Neural cell (in vitro differentiated cells): ENCODE measurements around the gene SLFNL1. TPM values are rescaled to one million over a fixed set of nuclear protein-coding genes. Genes with fewer than 3 reads are reported as not detected.

ENCODE experiments used
- H2AFZ ChIP-seq: fragments of 200-600, 300-800 bp; sonication (generic), shearing (Covaris generic); 2 replicates; pipeline ENCODE4 v1.6.0; 2014; ENCODE audit warnings: low read depth, mild to moderate bottlenecking, antibody characterized with exemption, low read length, moderate library complexity
- H3F3A ChIP-seq: fragments of 200-600 bp; shearing (Covaris generic); 2 replicates; pipeline ENCODE4 v1.6.1; 2016; ENCODE audit warnings: mild to moderate bottlenecking, moderate library complexity, mixed read lengths, antibody characterized with exemption, low read length; ENCODE audit not compliant: insufficient read depth, poor library complexity, severe bottlenecking
- H3K27ac ChIP-seq: fragments of 200-600, 300-800 bp; sonication (generic), shearing (Covaris generic); 2 replicates; pipeline ENCODE4 v1.5.1; 2014; ENCODE audit warnings: mild to moderate bottlenecking, low read length, moderate library complexity
- H3K27me3 ChIP-seq: fragments of 300-800, 200-600 bp; sonication (generic), shearing (Covaris generic); 2 replicates; pipeline ENCODE4 v1.6.0; 2014; ENCODE audit warnings: mild to moderate bottlenecking, low read depth, low read length, moderate library complexity; ENCODE audit not compliant: insufficient read depth
- H3K36me3 ChIP-seq: fragments of 300-800, 200-600 bp; sonication (generic), shearing (Covaris generic); 2 replicates; pipeline ENCODE4 v1.5.1; 2014; ENCODE audit warnings: mild to moderate bottlenecking, antibody characterized with exemption, low read length, moderate library complexity; ENCODE audit not compliant: insufficient read depth
- H3K4me2 ChIP-seq: fragments of 300-800, 200-600 bp; sonication (generic), shearing (Covaris generic); 2 replicates; pipeline ENCODE4 v1.6.0; 2014; ENCODE audit warnings: mild to moderate bottlenecking, low read length
- H3K4me3 ChIP-seq: fragments of 300-800, 200-600 bp; sonication (generic), shearing (Covaris generic); 2 replicates; pipeline ENCODE4 v1.5.1; 2014; ENCODE audit warnings: mild to moderate bottlenecking, low read length, moderate library complexity
- H3K79me2 ChIP-seq: fragments of 200-600 bp; shearing (Covaris generic); replicated peaks from 2 replicates; pipeline ENCODE4 v1.6.0; 2014; ENCODE audit warnings: mild to moderate bottlenecking, low read length, moderate library complexity; ENCODE audit not compliant: insufficient read depth
- H3K9ac ChIP-seq: fragments of 300-800, 200-600 bp; sonication (generic), shearing (Covaris generic); 2 replicates; pipeline ENCODE4 v1.6.1; 2016; ENCODE audit warnings: mild to moderate bottlenecking, low read length, mixed read lengths
- H3K9me2 ChIP-seq: fragments of 200-600 bp; shearing (Covaris generic); 2 replicates; pipeline ENCODE4 v1.6.1; 2016; ENCODE audit warnings: mild to moderate bottlenecking, low read length, mixed read lengths; ENCODE audit not compliant: insufficient read depth
- H3K9me3 ChIP-seq: fragments of 200-600, 300-800 bp; sonication (generic), shearing (Covaris generic); 2 replicates; pipeline ENCODE4 v1.6.1; 2016; ENCODE audit warnings: mild to moderate bottlenecking, mixed run types, low read length, moderate library complexity, mixed read lengths
- H4K20me1 ChIP-seq: fragments of 200-600 bp; shearing (Covaris generic); 2 replicates; pipeline ENCODE4 v1.6.1; 2016; ENCODE audit warnings: mild to moderate bottlenecking, mixed run types; ENCODE audit not compliant: insufficient read depth
- CTCF ChIP-seq: fragments of 450-650 bp; IDR thresholded peaks from 2 replicates; pipeline ENCODE4 v1.5.1; 2014; ENCODE audit warnings: antibody characterized with exemption, mild to moderate bottlenecking, moderate library complexity; ENCODE audit not compliant: poor library complexity, severe bottlenecking
- EP300 ChIP-seq: fragments of 450-650 bp; conservative IDR thresholded peaks from 2 replicates; pipeline ENCODE4 v1.6.1; 2014; ENCODE audit warnings: antibody characterized with exemption, mild to moderate bottlenecking, moderate library complexity; ENCODE audit not compliant: poor library complexity, severe bottlenecking
- EZH2 ChIP-seq: fragments of 200-600, 300-800 bp; shearing (Covaris generic), sonication (generic); IDR thresholded peaks from 2 replicates; pipeline ENCODE4 v1.6.1; 2014; ENCODE audit warnings: antibody characterized with exemption, low read length, borderline replicate concordance, mild to moderate bottlenecking; ENCODE audit not compliant: insufficient read depth, poor library complexity, severe bottlenecking
- MXI1 ChIP-seq: fragments of 450-650 bp; conservative IDR thresholded peaks from 2 replicates; pipeline ENCODE4 v1.6.1; 2014; ENCODE audit warnings: antibody characterized with exemption, mild to moderate bottlenecking; ENCODE audit not compliant: poor library complexity, severe bottlenecking
- POLR2AphosphoS5 ChIP-seq: IDR thresholded peaks from 2 replicates; pipeline ENCODE4 v1.6.1; 2012
- RAD21 ChIP-seq: fragments of 450-650 bp; conservative IDR thresholded peaks from 2 replicates; pipeline ENCODE4 v1.6.1; 2014; ENCODE audit warnings: antibody characterized with exemption, mild to moderate bottlenecking, moderate library complexity
- SMC3 ChIP-seq: fragments of 450-650 bp; conservative IDR thresholded peaks from 2 replicates; pipeline ENCODE4 v1.6.1; 2014; ENCODE audit warnings: antibody characterized with exemption, mild to moderate bottlenecking, moderate library complexity; ENCODE audit not compliant: poor library complexity
- TAF1 ChIP-seq: IDR thresholded peaks from 2 replicates; pipeline ENCODE4 v1.6.1; 2012; ENCODE audit warnings: low read depth
- polyA plus RNA-seq: library from polyadenylated mRNA; depleted of rRNA; stranded (reverse); fragments of >200 nt; gene quantifications from 2 replicates; pipeline ENCODE4 v1.2.3, GENCODE V29; 2014
- TF ChIP-seq, protein P1 (sequence below): IDR thresholded peaks from 2 replicates; pipeline ENCODE4 v1.6.1; 2012; ENCODE audit warnings: borderline replicate concordance

The SLFNL1 gene
- polyA plus RNA-seq, 1 donor from 2014 or later = 0.26 TPM

DNA sequence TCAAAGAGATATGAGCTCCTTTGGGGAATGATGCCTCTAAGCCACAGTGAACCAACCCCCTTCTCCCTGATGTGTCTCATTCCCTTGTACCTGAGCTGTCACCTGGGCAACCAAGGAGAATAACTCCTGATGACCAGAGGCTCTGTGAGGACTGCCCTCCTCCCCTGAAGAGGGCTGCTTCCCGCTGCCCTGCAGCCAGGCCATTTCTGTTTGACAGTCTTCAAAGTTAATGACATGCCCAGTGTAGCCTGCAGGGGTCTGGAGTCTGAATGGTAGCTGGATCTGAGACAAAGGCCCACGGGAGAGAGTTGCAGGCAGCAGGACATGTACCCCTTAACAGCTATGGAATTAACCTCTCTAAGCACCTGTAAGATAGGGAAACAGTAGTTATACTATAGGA lies 3.4 kb upstream of the SLFNL1 start:
- Histone ChIP-seq H3K36me3 (peaks cover 6% of the 10 kb centered on the region), H3K4me3 (no peak overlapping the region), H3K79me2 (no peaks in the 10 kb centered on the region), H3K27ac (no peak overlapping the region), H3K9me2 (no peaks in the 10 kb centered on the region), H3F3A (no peaks in the 10 kb centered on the region), H4K20me1 (no peaks in the 10 kb centered on the region), H3K4me2 (no peak overlapping the region), H3K9ac (no peak overlapping the region), H2AFZ (no peak overlapping the region), H3K27me3 (no peaks in the 10 kb centered on the region), H3K9me3 (no peaks in the 10 kb centered on the region)
- TF ChIP-seq MXI1 (no peak), EP300 (no peak), POLR2AphosphoS5 (no peak)

DNA sequence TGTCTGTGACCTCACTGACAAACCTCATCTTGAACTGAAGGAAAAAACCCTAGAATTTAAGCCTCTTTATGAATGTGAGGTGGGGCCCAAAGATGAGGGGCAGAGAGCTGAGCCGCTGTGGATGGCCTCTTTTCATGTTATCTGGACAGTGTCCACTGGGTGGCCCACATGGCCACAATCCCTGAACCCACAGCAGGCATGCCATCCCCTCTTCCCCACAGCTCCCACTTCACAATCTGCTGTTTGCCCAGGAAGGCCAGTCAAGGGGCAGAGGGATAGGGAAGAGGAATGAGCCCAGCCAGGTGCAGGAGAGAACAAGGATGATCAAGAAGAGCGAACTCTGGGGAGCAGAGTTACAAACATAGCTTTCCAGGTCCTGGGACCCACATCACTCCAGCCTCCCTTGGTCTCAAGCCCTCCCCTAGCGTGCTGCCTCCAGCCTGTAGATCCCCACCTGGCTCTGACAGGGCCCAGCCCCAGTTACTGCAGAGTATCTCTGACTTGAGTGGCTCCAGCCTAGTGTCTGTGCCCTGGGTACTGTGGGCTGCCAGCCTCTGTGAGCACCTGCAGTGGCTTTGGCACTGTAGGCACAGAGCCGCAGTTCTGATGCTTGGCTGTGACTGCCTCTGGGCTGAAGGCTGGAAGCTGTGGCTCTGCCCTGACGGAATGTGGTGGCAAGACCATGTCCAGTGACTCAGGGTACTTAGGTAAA lies 1.9 kb upstream of the SLFNL1 start:
- Histone ChIP-seq H3K9ac (no peak overlapping the region), H3K36me3 (peaks cover 6% of the 10 kb centered on the region), H3K9me3 (no peaks in the 10 kb centered on the region), H3K27ac (no peak overlapping the region), H3F3A (no peaks in the 10 kb centered on the region), H3K4me2 (no peak overlapping the region), H4K20me1 (no peaks in the 10 kb centered on the region), H3K9me2 (no peaks in the 10 kb centered on the region), H3K4me3 (no peak overlapping the region), H3K79me2 (no peaks in the 10 kb centered on the region), H3K27me3 (no peaks in the 10 kb centered on the region), H2AFZ (no peak overlapping the region)
- TF ChIP-seq RAD21 = no peak
- TF ChIP-seq EZH2 = no peak
- no peak for TF ChIP-seq MXI1
- no peak for TF ChIP-seq EP300
- TF ChIP-seq, protein P1, sequence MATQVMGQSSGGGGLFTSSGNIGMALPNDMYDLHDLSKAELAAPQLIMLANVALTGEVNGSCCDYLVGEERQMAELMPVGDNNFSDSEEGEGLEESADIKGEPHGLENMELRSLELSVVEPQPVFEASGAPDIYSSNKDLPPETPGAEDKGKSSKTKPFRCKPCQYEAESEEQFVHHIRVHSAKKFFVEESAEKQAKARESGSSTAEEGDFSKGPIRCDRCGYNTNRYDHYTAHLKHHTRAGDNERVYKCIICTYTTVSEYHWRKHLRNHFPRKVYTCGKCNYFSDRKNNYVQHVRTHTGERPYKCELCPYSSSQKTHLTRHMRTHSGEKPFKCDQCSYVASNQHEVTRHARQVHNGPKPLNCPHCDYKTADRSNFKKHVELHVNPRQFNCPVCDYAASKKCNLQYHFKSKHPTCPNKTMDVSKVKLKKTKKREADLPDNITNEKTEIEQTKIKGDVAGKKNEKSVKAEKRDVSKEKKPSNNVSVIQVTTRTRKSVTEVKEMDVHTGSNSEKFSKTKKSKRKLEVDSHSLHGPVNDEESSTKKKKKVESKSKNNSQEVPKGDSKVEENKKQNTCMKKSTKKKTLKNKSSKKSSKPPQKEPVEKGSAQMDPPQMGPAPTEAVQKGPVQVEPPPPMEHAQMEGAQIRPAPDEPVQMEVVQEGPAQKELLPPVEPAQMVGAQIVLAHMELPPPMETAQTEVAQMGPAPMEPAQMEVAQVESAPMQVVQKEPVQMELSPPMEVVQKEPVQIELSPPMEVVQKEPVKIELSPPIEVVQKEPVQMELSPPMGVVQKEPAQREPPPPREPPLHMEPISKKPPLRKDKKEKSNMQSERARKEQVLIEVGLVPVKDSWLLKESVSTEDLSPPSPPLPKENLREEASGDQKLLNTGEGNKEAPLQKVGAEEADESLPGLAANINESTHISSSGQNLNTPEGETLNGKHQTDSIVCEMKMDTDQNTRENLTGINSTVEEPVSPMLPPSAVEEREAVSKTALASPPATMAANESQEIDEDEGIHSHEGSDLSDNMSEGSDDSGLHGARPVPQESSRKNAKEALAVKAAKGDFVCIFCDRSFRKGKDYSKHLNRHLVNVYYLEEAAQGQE = no peak
- no peak for TF ChIP-seq SMC3
- no peak for TF ChIP-seq TAF1
- TF ChIP-seq CTCF = no peak
- TF ChIP-seq POLR2AphosphoS5 = no peak
